Dedifferentiated amniotic fluid mesenchymal stem cell (primary cell): Measurements from ENCODE around the gene OAS3.
"Not testable (repeated sequence)": the region's sequence is repeated elsewhere in the genome, so short reads cannot be mapped to it uniquely, and the experiment has no call there.

Experiments
- DNase-seq: peaks from one replicate; pipeline ENCODE4 v3.0.0-alpha.2; 2016; ENCODE audit errors: extremely low spot score

OAS3 gene

GRCh38 chr12:112980491-112981158, 42.4 kb downstream of the OAS3 start:
- DNase-seq: no peak

GRCh38 chr12:112985642-112986290, 47.5 kb downstream of the OAS3 start:
- no peak for DNase-seq

GRCh38 chr12:112986291-112986800, 48.1 kb downstream of the OAS3 start:
- DNase-seq: no peak

- no peak for DNase-seq
Measured at GRCh38 chr12:112987561-112987960, 49.3 kb downstream of the OAS3 start.

- DNase-seq: no peak
Measured at GRCh38 chr12:112988224-112988623, 50.0 kb downstream of the OAS3 start.

- not testable (repeated sequence) for DNase-seq
Measured at GRCh38 chr12:112988823-112989385, 50.6 kb downstream of the OAS3 start.

GRCh38 chr12:112989806-112990205, 51.5 kb downstream of the OAS3 start:
- DNase-seq: no peak

GRCh38 chr12:112992541-112993398, 54.5 kb downstream of the OAS3 start:
- DNase-seq: peak; percentile 34

- DNase-seq: no peak
Measured at GRCh38 chr12:112995008-112995407, 56.7 kb downstream of the OAS3 start.

- DNase-seq: no peak
Measured at GRCh38 chr12:112996501-112996900, 58.2 kb downstream of the OAS3 start.

GRCh38 chr12:112997506-112997905, 59.2 kb downstream of the OAS3 start:
- DNase-seq: no peak

- DNase-seq: no peak
Measured at GRCh38 chr12:112998987-112999767, 60.9 kb downstream of the OAS3 start.

GRCh38 chr12:113000433-113000832, 62.2 kb downstream of the OAS3 start:
- no peak for DNase-seq

GRCh38 chr12:113002155-113002554, 63.9 kb downstream of the OAS3 start:
- no peak for DNase-seq

GRCh38 chr12:113002676-113003075, 64.4 kb downstream of the OAS3 start:
- DNase-seq: no peak

GRCh38 chr12:113003636-113004035, 65.4 kb downstream of the OAS3 start:
- DNase-seq: no peak

GRCh38 chr12:113005762-113006161, 67.5 kb downstream of the OAS3 start:
- DNase-seq: no peak

- no peak for DNase-seq
Measured at GRCh38 chr12:113006206-113006605, 67.9 kb downstream of the OAS3 start.

GRCh38 chr12:113006641-113007040, 68.4 kb downstream of the OAS3 start:
- no peak for DNase-seq

- DNase-seq: peak; percentile 42
Measured at GRCh38 chr12:113007166-113007565, 68.9 kb downstream of the OAS3 start.

- no peak for DNase-seq
Measured at GRCh38 chr12:113010701-113011100, 72.4 kb downstream of the OAS3 start.
